ENCODE data around the gene TANGO6. TPM values are rescaled to one million over a fixed set of nuclear protein-coding genes. Genes with fewer than 3 reads are reported as not detected.

Gene TANGO6
- total RNA-seq, 1 experiment from 2014 or later, result 18.2 TPM

DNA sequence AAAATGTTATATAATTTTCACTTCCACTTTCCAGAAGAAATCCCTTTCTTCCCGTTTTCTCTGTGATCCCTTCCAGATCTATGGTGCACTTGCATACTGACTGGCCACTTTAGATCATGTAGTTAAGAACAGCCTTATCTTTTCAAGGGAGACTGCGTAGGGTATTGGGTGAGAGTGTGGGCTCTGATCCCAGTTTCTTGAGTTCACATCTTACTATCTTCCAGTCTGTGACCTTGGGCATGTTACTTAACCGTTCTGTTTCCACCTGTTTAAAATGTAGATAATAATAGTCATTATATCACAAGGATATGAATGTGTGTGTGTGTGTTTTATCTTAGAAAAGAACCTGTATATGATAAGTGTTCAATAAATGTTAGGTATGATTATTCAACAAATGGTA, 83.7 kb downstream of the TANGO6 start:
- no TSS peak for BruUV-seq (replicated peaks)
- no peaks in the 10 kb centered on the region for H3K27me3 ChIP-seq (replicated peaks; ENCODE audit: control insufficient read depth, insufficient read depth, low read length)
- H3K9me3 ChIP-seq, result no peaks in the 10 kb centered on the region
- POLR2A ChIA-PET, result no interaction called here
- CTCF ChIA-PET, result no interaction called here
- Mint-ChIP-seq H3K4me3 (ENCODE audit: unreplicated experiment) (no peak overlapping the region), H3K4me1 (ENCODE audit: low read depth, unreplicated experiment) (peaks cover 22% of the 10 kb centered on the region), H3K27me3 (ENCODE audit: insufficient read depth, unreplicated experiment) (no peaks in the 10 kb centered on the region), H3K27ac (ENCODE audit: unreplicated experiment) (no peak overlapping the region), H3K36me3 (ENCODE audit: insufficient read depth, unreplicated experiment) (peaks cover 28% of the 10 kb centered on the region), H3K9me3 (ENCODE audit: unreplicated experiment) (no peaks in the 10 kb centered on the region)
- TF ChIP-seq, protein P1, sequence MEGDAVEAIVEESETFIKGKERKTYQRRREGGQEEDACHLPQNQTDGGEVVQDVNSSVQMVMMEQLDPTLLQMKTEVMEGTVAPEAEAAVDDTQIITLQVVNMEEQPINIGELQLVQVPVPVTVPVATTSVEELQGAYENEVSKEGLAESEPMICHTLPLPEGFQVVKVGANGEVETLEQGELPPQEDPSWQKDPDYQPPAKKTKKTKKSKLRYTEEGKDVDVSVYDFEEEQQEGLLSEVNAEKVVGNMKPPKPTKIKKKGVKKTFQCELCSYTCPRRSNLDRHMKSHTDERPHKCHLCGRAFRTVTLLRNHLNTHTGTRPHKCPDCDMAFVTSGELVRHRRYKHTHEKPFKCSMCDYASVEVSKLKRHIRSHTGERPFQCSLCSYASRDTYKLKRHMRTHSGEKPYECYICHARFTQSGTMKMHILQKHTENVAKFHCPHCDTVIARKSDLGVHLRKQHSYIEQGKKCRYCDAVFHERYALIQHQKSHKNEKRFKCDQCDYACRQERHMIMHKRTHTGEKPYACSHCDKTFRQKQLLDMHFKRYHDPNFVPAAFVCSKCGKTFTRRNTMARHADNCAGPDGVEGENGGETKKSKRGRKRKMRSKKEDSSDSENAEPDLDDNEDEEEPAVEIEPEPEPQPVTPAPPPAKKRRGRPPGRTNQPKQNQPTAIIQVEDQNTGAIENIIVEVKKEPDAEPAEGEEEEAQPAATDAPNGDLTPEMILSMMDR (IDR thresholded peaks at IDR 0.05; ENCODE audit: insufficient read depth in 1 of 2, low read depth in 1 of 2, low read length in 1 of 2, severe bottlenecking in 1 of 2, unreplicated experiment in 1 of 2), result no peak
- DNase-seq, result no peak
- intact Hi-C loops (cut with micrococcal nuclease; ENCODE audit: unreplicated experiment), result no loop called here
- H3K36me3 ChIP-seq (ENCODE audit: control insufficient read depth, insufficient read depth, low read length), result no peaks in the 10 kb centered on the region
- no peak overlapping the region for H3K4me3 ChIP-seq (ENCODE audit: low read depth, low read length)
- H3K4me1 ChIP-seq, result peaks cover 21% of the 10 kb centered on the region

DNA sequence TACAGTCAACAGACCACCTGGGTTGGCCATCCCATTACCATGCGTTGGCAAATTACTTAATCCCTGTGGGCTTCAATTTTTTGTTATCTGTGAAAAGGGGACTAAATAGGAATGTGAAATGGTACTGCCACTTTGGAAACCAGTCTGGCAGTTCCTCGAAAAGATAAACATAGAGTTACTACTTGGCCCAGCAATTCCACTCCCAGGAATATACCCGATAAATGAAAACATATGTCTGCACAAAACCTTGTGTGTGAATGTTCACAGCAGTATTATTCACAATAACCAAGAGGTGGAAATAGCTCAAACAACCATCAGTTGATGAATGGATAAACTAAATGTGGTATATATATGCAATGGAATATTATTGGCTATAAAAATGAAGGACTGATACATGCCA, 87.9 kb downstream of the TANGO6 start:
- TF ChIP-seq, protein P1 (IDR thresholded peaks at IDR 0.05; ENCODE audit: insufficient read depth in 1 of 2, low read depth in 1 of 2, low read length in 1 of 2, severe bottlenecking in 1 of 2, unreplicated experiment in 1 of 2), result no peak
- Mint-ChIP-seq H3K27me3 (ENCODE audit: insufficient read depth, unreplicated experiment) (no peaks in the 10 kb centered on the region), H3K4me3 (ENCODE audit: unreplicated experiment) (no peak overlapping the region), H3K4me1 (ENCODE audit: low read depth, unreplicated experiment) (peaks cover 15% of the 10 kb centered on the region), H3K27ac (ENCODE audit: unreplicated experiment) (no peak overlapping the region), H3K9me3 (ENCODE audit: unreplicated experiment) (no peaks in the 10 kb centered on the region), H3K36me3 (ENCODE audit: insufficient read depth, unreplicated experiment) (peaks cover 28% of the 10 kb centered on the region)
- BruUV-seq (replicated peaks), result no TSS peak
- Histone ChIP-seq H3K36me3 (ENCODE audit: control insufficient read depth, insufficient read depth, low read length) (no peaks in the 10 kb centered on the region), H3K4me3 (ENCODE audit: low read depth, low read length) (no peak overlapping the region), H3K4me1 (peaks cover 15% of the 10 kb centered on the region), H3K9me3 (no peaks in the 10 kb centered on the region), H3K27me3 (replicated peaks; ENCODE audit: control insufficient read depth, insufficient read depth, low read length) (no peaks in the 10 kb centered on the region)
- no peak for DNase-seq
- CTCF ChIA-PET, result no interaction called here
- POLR2A ChIA-PET, result no interaction called here
- intact Hi-C loops (cut with micrococcal nuclease; ENCODE audit: unreplicated experiment), result no loop called here

DNA sequence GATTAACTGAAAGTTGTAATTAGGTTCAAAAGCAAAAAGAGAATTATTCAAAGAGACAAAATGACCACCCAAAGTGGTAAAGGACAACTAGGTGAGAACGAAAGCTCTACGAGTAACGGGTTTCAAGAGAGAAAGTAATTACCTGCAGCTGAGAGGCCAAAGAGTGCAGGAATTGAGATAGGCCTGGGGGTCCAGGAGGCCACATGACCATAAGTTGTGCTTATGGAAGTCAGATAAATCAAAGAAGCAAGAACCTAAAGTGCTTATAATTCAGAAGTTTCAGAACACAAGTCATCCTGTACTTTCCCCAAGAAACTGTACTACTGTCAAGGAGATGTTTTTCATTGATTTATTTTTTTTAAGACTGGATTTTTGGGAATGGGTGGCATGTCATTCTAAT, 91.1 kb downstream of the TANGO6 start:
- H3K36me3 Mint-ChIP-seq (ENCODE audit: insufficient read depth, unreplicated experiment), result peaks cover 12% of the 10 kb centered on the region
- Histone ChIP-seq H3K9me3 (no peaks in the 10 kb centered on the region), H3K36me3 (ENCODE audit: control insufficient read depth, insufficient read depth, low read length) (no peaks in the 10 kb centered on the region), H3K4me1 (peaks cover 15% of the 10 kb centered on the region), H3K4me3 (ENCODE audit: low read depth, low read length) (no peak overlapping the region), H3K27me3 (replicated peaks; ENCODE audit: control insufficient read depth, insufficient read depth, low read length) (no peaks in the 10 kb centered on the region)
- no peak for DNase-seq
- no peaks in the 10 kb centered on the region for H3K9me3 Mint-ChIP-seq (ENCODE audit: unreplicated experiment)
- H3K27me3 Mint-ChIP-seq (ENCODE audit: insufficient read depth, unreplicated experiment), result no peaks in the 10 kb centered on the region
- TF ChIP-seq, protein P1 (IDR thresholded peaks at IDR 0.05; ENCODE audit: insufficient read depth in 1 of 2, low read depth in 1 of 2, low read length in 1 of 2, severe bottlenecking in 1 of 2, unreplicated experiment in 1 of 2), result no peak
- no peak overlapping the region for H3K4me3 Mint-ChIP-seq (ENCODE audit: unreplicated experiment)
- POLR2A ChIA-PET, result no interaction called here
- BruUV-seq (replicated peaks), result no TSS peak
- intact Hi-C loops (cut with micrococcal nuclease; ENCODE audit: unreplicated experiment), result no loop called here
- peaks cover 11% of the 10 kb centered on the region for H3K4me1 Mint-ChIP-seq (ENCODE audit: low read depth, unreplicated experiment)
- H3K27ac Mint-ChIP-seq (ENCODE audit: unreplicated experiment), result no peak overlapping the region
- CTCF ChIA-PET, result no interaction called here
